GM19035 (cell line): ENCODE measurements around the gene OR10H1.
"Not testable (repeated sequence)": the region's sequence is repeated elsewhere in the genome, so short reads cannot be mapped to it uniquely, and the experiment has no call there.

Experiments
- ATAC-seq: cut with Tn5 transposase; IDR thresholded peaks from one replicate; pipeline ENCODE4 v1.9.1; 2021; ENCODE audit not compliant: unreplicated experiment

The OR10H1 gene

DNA sequence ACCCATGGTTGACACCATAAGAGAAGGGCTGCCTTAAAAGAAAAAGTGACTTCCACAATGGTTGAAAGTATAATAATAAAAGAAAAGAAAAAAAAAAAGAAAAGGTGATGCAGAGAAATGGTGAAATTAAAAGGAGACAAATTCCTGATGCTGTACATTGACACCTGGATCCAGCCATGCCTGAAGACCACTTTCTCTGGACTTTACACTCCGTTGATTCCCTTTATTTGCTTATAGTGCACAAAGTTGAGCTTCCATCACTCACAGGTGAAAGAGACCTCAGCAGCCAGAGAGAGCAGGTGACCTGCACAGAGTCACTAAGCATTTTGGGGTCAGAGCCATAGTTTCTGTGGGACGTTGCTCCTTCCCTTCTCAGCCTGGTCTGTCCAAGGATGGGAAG lies 40.2 kb downstream of the OR10H1 start:
- ATAC-seq = no peak

DNA sequence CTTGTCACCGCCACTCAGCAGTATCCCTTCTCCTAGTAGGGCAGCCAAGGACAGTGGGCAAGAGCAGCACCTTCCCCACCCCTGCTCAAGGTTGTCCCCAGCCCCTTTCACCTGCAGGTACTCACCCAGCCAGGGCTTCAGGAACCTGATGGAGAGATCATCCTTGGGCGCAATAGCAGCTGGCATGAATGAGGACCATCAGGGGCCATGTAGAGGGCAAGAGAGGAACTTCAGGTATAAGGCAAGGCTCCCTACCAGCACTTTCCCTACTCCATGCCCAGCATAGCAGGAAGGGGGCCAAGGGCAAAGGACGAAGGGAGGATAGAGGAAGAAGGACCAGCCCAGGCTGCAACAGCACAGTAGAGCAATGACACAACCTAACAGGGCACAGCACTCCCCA lies 41.3 kb downstream of the OR10H1 start:
- ATAC-seq = not testable (repeated sequence)

GRCh38 chr19:15769586-15769985 lies 45.9 kb downstream of the OR10H1 start:
- ATAC-seq = no peak

DNA sequence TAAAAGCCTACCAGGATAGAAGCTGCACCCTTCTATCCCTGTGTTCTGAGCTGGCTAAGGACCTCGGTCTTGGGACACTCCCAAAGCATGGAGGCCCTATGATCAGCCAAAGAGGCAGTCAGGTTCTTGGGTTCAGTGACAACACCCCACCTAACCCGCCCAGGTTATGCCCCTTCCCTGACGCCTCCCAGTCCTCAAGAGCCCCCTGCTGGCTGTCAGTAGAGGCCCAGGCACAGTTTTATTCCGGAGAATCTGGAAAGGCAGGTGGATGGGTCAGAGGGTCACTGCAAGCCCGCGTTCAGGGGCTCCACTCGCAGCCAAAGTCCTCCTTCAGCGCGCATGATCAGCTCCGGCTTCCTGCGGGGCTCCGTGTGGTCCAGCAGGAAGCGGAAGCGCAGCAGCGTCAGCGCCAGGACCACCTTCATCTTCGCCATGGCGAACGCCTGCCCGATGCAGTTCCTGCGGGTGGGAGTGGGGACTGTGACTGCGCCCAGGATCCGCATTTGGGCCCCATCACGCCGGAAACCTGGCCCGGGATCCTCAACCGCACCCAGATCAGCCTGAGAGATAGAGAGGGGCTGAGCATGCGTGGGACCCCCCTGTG lies 55.4 kb downstream of the OR10H1 start:
- no peak for ATAC-seq

- no peak for ATAC-seq
Measured at GRCh38 chr19:15758379-15758778, 57.1 kb downstream of the OR10H1 start.
